Hepatocyte (in vitro differentiated cells): ENCODE measurements around the gene LENG8.

ENCODE experiments used
- CTCF ChIP-seq: fragments of 200-600 bp; sonication (generic); IDR thresholded peaks from 2 replicates; pipeline ENCODE4 v1.5.1; 2016; ENCODE audit warnings: antibody characterized with exemption, mild to moderate bottlenecking; ENCODE audit not compliant: poor library complexity
- EZH2 ChIP-seq: fragments of 200-600 bp; sonication (generic); IDR thresholded peaks from 2 replicates; pipeline ENCODE4 v1.6.1; 2016; ENCODE audit warnings: antibody characterized with exemption, mild to moderate bottlenecking, borderline replicate concordance
- EZH2phosphoT487 ChIP-seq: fragments of 200-600 bp; sonication (generic); IDR thresholded peaks from one replicate; pipeline ENCODE4 v1.6.1; 2018; ENCODE audit warnings: antibody characterized with exemption, mild to moderate bottlenecking, low read depth, moderate library complexity; ENCODE audit not compliant: unreplicated experiment, severe bottlenecking

- no peak for TF ChIP-seq EZH2
- TF ChIP-seq CTCF: no peak
- no peak for TF ChIP-seq EZH2phosphoT487
Measured at GRCh38 chr19:54458648-54459281, 9.8 kb downstream of the LENG8 start.
